NT2/D1 (cell line): Measurements from ENCODE around the gene NTNG2.

Experiments used
- DNase-seq: peaks from one replicate; pipeline ENCODE4 v3.0.0-alpha.2; 2011; ENCODE audit warnings: low read depth, low spot score
- H3K27me3 ChIP-seq: 2 replicates; pipeline ENCODE4 v1.6.0; 2011; ENCODE audit warnings: mild to moderate bottlenecking; ENCODE audit not compliant: insufficient read length, insufficient read depth
- H3K36me3 ChIP-seq: 2 replicates; pipeline ENCODE4 v1.6.1; 2011; ENCODE audit warnings: mild to moderate bottlenecking, low read length, mixed read lengths; ENCODE audit not compliant: insufficient read depth, insufficient read length
- H3K4me1 ChIP-seq: 2 replicates; pipeline ENCODE4 v1.5.1; 2011; ENCODE audit not compliant: insufficient read depth, insufficient read length
- H3K4me3 ChIP-seq: 2 replicates; pipeline ENCODE4 v1.5.1; 2011; ENCODE audit warnings: low read depth; ENCODE audit not compliant: insufficient read length
- H3K9ac ChIP-seq: 2 replicates; pipeline ENCODE4 v1.6.0; 2011; ENCODE audit warnings: low read depth; ENCODE audit not compliant: insufficient read length
- H3K9me3 ChIP-seq: 2 replicates; pipeline ENCODE4 v1.5.1; 2011; ENCODE audit warnings: mild to moderate bottlenecking, low read length; ENCODE audit not compliant: insufficient read depth
- SUZ12 ChIP-seq: IDR thresholded peaks from 2 replicates; pipeline ENCODE4 v1.6.1; 2011; ENCODE audit not compliant: insufficient read length, insufficient read depth; ENCODE audit errors: extremely low read depth
- YY1 ChIP-seq: IDR thresholded peaks from 2 replicates; pipeline ENCODE4 v1.6.1; 2011; ENCODE audit not compliant: insufficient read length, insufficient read depth
- ZNF274 ChIP-seq: IDR thresholded peaks from 2 replicates; pipeline ENCODE4 v1.6.1; 2011; ENCODE audit warnings: mild to moderate bottlenecking, low read depth, low read length

Gene NTNG2

DNA sequence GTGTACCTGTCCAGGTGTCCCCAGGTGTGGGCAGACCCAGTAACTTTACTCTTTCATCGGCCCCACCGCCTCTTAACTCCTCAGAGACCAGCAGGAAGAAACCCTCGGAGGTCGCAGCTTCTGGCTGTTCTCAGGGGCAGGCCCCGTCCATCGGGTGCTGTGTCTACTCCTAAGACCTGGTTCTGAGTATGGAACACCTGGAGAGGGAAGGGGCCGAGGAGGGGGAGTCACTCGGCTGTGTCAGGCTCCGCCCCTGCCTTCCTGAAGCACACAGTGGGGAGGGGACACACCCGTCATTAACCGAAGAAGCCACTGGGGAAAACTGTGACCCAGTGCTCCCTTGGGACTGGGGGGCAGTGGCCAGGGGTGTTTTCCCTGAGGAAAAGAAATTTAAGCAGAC, 22.3 kb downstream of the NTNG2 start:
- Histone ChIP-seq H3K4me1 (peaks cover 36% of the 10 kb centered on the region), H3K9me3 (no peaks in the 10 kb centered on the region), H3K36me3 (no peaks in the 10 kb centered on the region), H3K4me3 (no peak overlapping the region), H3K9ac (no peak overlapping the region), H3K27me3 (peaks cover 10% of the 10 kb centered on the region)
- no peak for DNase-seq
- TF ChIP-seq SUZ12 (no peak), YY1 (no peak), ZNF274 (no peak)

- peak overlapping the region; percentile 54 for H3K9ac ChIP-seq
- H3K27me3 ChIP-seq = peaks cover 10% of the 10 kb centered on the region
- peaks cover 36% of the 10 kb centered on the region for H3K4me1 ChIP-seq
- no peaks in the 10 kb centered on the region for H3K36me3 ChIP-seq
- DNase-seq = no peak
- no peaks in the 10 kb centered on the region for H3K9me3 ChIP-seq
- TF ChIP-seq SUZ12 (no peak), ZNF274 (no peak), YY1 (no peak)
- H3K4me3 ChIP-seq = no peak overlapping the region
Measured at GRCh38 chr9:132185073-132186009, 23.5 kb downstream of the NTNG2 start.

DNA sequence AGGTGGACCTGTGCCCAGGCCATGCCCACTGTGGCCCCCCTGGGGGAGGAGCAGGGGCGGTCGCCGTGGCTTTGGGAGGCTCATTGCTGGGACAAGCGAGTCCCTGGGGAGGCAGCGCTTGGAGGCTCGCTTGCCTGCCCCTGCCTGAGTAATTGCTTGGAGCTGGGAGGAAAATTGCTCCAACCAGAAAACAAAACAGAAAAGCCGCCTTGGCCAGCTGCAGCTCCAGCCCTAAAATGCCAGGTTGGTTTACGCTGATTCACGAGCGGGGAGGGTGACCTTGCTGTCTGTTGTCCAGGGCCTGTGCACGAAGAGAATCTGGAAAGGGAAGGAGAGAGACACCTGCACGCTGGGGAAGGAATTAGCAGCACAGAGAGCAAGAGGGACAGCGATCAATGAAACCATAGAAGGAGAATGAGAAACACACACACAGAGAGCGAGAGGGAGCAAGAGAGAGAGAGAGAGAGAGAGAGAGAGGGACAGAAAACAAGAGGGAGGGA, 25.3 kb downstream of the NTNG2 start:
- Histone ChIP-seq H3K9me3 (no peaks in the 10 kb centered on the region), H3K27me3 (peaks cover 10% of the 10 kb centered on the region), H3K9ac (peak overlapping the region; percentile 33), H3K4me1 (peaks cover 30% of the 10 kb centered on the region), H3K4me3 (no peak overlapping the region), H3K36me3 (no peaks in the 10 kb centered on the region)
- DNase-seq = no peak
- TF ChIP-seq SUZ12 = no peak
- TF ChIP-seq ZNF274 = no peak
- no peak for TF ChIP-seq YY1

DNA sequence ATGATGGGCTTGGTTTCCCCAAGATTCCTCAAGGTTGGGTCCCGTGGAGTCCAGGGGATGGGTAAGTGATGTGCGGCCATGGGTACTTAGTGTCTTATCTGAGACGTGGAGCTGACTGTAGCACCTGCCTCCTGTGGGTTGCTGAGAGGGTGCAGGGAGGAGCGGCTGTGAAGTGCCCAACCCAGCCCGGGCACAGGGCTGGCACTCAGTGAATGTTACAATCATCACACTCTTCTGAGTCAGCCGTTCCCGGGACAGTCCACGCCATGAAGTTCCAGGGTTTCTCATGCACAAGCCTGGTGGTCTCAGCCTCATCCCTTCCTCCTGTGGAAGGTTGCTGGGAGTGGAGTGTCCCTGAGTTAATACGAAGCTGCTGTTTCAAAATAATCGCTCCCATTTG, 29.1 kb downstream of the NTNG2 start:
- Histone ChIP-seq H3K27me3 (peaks cover 10% of the 10 kb centered on the region), H3K4me3 (no peak overlapping the region), H3K9me3 (no peaks in the 10 kb centered on the region), H3K4me1 (peaks cover 20% of the 10 kb centered on the region), H3K9ac (no peak overlapping the region), H3K36me3 (no peaks in the 10 kb centered on the region)
- no peak for DNase-seq
- no peak for TF ChIP-seq YY1
- TF ChIP-seq ZNF274 = no peak
- no peak for TF ChIP-seq SUZ12

- Histone ChIP-seq H3K36me3 (no peaks in the 10 kb centered on the region), H3K4me3 (no peak overlapping the region), H3K4me1 (peaks cover 12% of the 10 kb centered on the region), H3K9ac (no peak overlapping the region), H3K9me3 (no peaks in the 10 kb centered on the region), H3K27me3 (peaks cover 10% of the 10 kb centered on the region)
- TF ChIP-seq ZNF274 (no peak), YY1 (no peak), SUZ12 (no peak)
- DNase-seq = no peak
Measured at GRCh38 chr9:132192728-132193127, 30.9 kb downstream of the NTNG2 start.

GRCh38 chr9:132193227-132194124, 31.6 kb downstream of the NTNG2 start:
- TF ChIP-seq SUZ12 (no peak), YY1 (no peak), ZNF274 (no peak)
- no peak overlapping the region for H3K4me3 ChIP-seq
- H3K4me1 ChIP-seq = peaks cover 4% of the 10 kb centered on the region
- H3K9me3 ChIP-seq = no peaks in the 10 kb centered on the region
- no peak overlapping the region for H3K9ac ChIP-seq
- DNase-seq = no peak
- no peaks in the 10 kb centered on the region for H3K36me3 ChIP-seq
- H3K27me3 ChIP-seq = peaks cover 3% of the 10 kb centered on the region

DNA sequence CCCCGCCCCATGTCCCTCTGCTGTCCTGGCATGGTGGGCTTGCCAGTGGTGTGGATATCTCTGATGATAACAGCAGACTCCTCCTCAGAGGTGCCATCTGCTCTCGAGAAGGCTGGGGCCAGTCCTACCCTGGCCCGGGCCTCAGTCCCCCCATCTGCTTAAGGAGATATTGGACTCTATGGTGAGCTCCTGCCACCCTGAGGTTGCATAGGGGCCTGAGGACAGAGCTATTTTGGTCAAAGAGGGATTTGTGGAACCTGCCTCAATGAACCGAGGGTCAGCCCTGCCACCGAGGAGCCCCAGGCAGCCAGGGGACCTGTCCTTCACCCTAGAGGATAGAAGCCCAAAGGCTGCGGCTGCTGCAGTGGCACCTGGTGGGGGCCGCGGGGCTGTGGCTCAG, 32.6 kb downstream of the NTNG2 start:
- no peaks in the 10 kb centered on the region for H3K36me3 ChIP-seq
- H3K9ac ChIP-seq = no peak overlapping the region
- DNase-seq = no peak
- H3K27me3 ChIP-seq = no peaks in the 10 kb centered on the region
- peaks cover 8% of the 10 kb centered on the region; the same call in 1 of the 2 replicates for H3K9me3 ChIP-seq
- no peak for TF ChIP-seq YY1
- TF ChIP-seq SUZ12 = no peak
- no peak for TF ChIP-seq ZNF274
- H3K4me3 ChIP-seq = no peak overlapping the region
- peaks cover 4% of the 10 kb centered on the region for H3K4me1 ChIP-seq
